NAMALWA (cell line): Measurements from ENCODE around the gene DPM3.
"Not testable (repeated sequence)": the region's sequence is repeated elsewhere in the genome, so short reads cannot be mapped to it uniquely, and the experiment has no call there.

Source experiments
- DNase-seq: peaks from one replicate; pipeline ENCODE4 v3.0.0-alpha.2; 2015; ENCODE audit warnings: low spot score

Gene DPM3

GRCh38 chr1:155158991-155159390 lies 18.7 kb upstream of the DPM3 start:
- no peak for DNase-seq

GRCh38 chr1:155155996-155156643 lies 15.8 kb upstream of the DPM3 start:
- not testable (repeated sequence) for DNase-seq

GRCh38 chr1:155145491-155145890 lies 5.2 kb upstream of the DPM3 start:
- no peak for DNase-seq

GRCh38 chr1:155141749-155142148 lies 1.4 kb upstream of the DPM3 start:
- no peak for DNase-seq

GRCh38 chr1:155140630-155140953 lies 261 bp upstream of the DPM3 start:
- no peak for DNase-seq

GRCh38 chr1:155137154-155137949 lies 3.0 kb downstream of the DPM3 start:
- DNase-seq, result no peak

- peak; percentile 68 for DNase-seq
These were observed 3.6 kb downstream of the DPM3 start for GRCh38 chr1:155136748-155137147.

GRCh38 chr1:155135415-155136028 lies 4.8 kb downstream of the DPM3 start, which contains the start of gene SLC50A1:
Gene SLC50A1, plus strand, starts transcription at chr1:155135852. Its CDS starts 60 bp downstream, at chr1:155135912.
- DNase-seq, result peak; percentile 99

- no peak for DNase-seq
These were observed 5.4 kb downstream of the DPM3 start for GRCh38 chr1:155134880-155135414.

- DNase-seq, result no peak
These were observed 6.0 kb downstream of the DPM3 start for GRCh38 chr1:155134322-155134721.

- no peak for DNase-seq
These were observed 6.5 kb downstream of the DPM3 start for GRCh38 chr1:155133799-155134281.

GRCh38 chr1:155131856-155132255 lies 8.5 kb downstream of the DPM3 start:
- DNase-seq, result no peak

GRCh38 chr1:155131285-155131684 lies 9.0 kb downstream of the DPM3 start:
- DNase-seq, result no peak

- DNase-seq, result no peak
These were observed 9.9 kb downstream of the DPM3 start for GRCh38 chr1:155130272-155131006.

- DNase-seq, result no peak
These were observed 11.4 kb downstream of the DPM3 start for GRCh38 chr1:155128755-155129473.

- DNase-seq, result no peak
These were observed 12.2 kb downstream of the DPM3 start for GRCh38 chr1:155127967-155128754.

GRCh38 chr1:155127105-155127966 lies 13.0 kb downstream of the DPM3 start, which contains the start of gene EFNA1:
Gene EFNA1, plus strand, starts transcription at chr1:155127876. Its CDS starts 102 bp downstream, at chr1:155127978.
- DNase-seq, result no peak

GRCh38 chr1:155126556-155127104 lies 13.7 kb downstream of the DPM3 start:
- DNase-seq, result peak; percentile 60

- no peak for DNase-seq
These were observed 14.3 kb downstream of the DPM3 start for GRCh38 chr1:155125946-155126555.
